GM10266 (cell line): Measurements from ENCODE around the gene MYO5B.

ENCODE experiments used
- DNase-seq: peaks from one replicate; pipeline ENCODE4 v3.0.0; 2012; ENCODE audit errors: extremely low spot score
- CTCF ChIP-seq: IDR thresholded peaks from 2 replicates; pipeline ENCODE4 v1.5.1; 2012; ENCODE audit warnings: mild to moderate bottlenecking, low read depth; ENCODE audit not compliant: control insufficient read depth, insufficient read depth; ENCODE audit errors: missing control alignments

The MYO5B gene

GRCh38 chr18:49910019-49910418, 284.9 kb downstream of the MYO5B start:
- no peak for DNase-seq
- TF ChIP-seq CTCF = no peak

- no peak for DNase-seq
- TF ChIP-seq CTCF = no peak
Measured at GRCh38 chr18:49907346-49907929, 287.5 kb downstream of the MYO5B start.

GRCh38 chr18:49905771-49906170, 289.2 kb downstream of the MYO5B start:
- DNase-seq = no peak
- TF ChIP-seq CTCF = no peak

- no peak for DNase-seq
- TF ChIP-seq CTCF = no peak
Measured at GRCh38 chr18:49904871-49905555, 289.9 kb downstream of the MYO5B start.

- no peak for TF ChIP-seq CTCF
Measured at GRCh38 chr18:49901862-49902340, 293.0 kb downstream of the MYO5B start.

GRCh38 chr18:49899657-49900330, 295.2 kb downstream of the MYO5B start:
- TF ChIP-seq CTCF = no peak
- no peak for DNase-seq

More at GRCh38 chr18:49901862-49902340, 293.0 kb downstream of the MYO5B start:
- no peak for DNase-seq

- no peak for TF ChIP-seq CTCF
- DNase-seq = peak; percentile 22
Measured at GRCh38 chr18:49898421-49898820, 296.5 kb downstream of the MYO5B start.
